ENCODE results near the gene SLX4. TPM values are rescaled to one million over a fixed set of nuclear protein-coding genes. Genes with fewer than 3 reads are reported as not detected.

SLX4 gene
- total RNA-seq, 1 donor from 2014 or later, result 13.3 TPM

DNA sequence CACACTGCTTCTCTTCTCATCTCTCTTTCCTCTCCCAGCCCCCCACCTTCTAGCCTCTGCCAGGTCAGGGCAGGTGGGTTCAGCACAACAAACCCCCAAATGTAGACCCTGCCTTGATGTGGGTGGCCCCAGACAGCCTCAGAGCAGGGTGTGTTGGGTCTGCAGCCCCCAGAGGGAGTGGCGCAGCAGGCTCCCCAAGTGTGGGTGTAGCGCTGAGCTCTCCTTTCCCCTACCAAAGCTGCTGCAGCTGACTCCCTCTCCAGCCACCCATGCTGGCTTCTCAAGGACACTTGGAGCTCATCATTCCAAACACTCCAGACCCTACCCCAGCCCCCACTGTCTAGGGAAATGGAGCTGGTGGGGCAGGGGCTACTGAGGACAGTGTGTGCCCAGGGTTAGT lies 61.5 kb downstream of the SLX4 start:
- no peak for DNase-seq (ENCODE audit: extremely low spot score, unreplicated experiment)
- Mint-ChIP-seq H3K27ac (no peak overlapping the region), H3K9me3 (no peaks in the 10 kb centered on the region), H3K4me3 (no peak overlapping the region), H3K4me1 (ENCODE audit: unreplicated experiment) (no peaks in the 10 kb centered on the region), H3K36me3 (no peaks in the 10 kb centered on the region), H3K27me3 (no peaks in the 10 kb centered on the region)
- no peak for TF ChIP-seq CTCF (conservative IDR thresholded peaks at IDR 0.05)

DNA sequence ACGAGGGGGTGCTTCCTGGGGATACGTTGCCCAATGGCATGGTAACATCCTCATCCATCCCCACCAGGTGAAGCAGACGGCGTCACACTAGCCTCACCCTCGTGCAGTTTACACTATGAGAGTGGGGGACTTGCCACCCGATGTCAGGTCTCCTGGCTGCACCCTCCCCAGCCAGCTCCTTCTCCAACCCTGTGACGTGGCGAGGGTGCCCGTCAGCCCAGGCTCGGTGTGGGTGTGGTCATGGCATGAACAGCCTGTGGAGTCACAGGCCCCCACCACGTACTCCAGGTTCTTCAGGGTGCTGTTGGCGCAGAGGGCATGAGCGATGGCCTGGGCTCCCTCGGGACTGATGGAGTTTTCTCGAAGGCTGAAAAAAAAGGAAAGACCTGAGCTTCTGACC lies 62.5 kb downstream of the SLX4 start:
- Mint-ChIP-seq H3K36me3 (no peaks in the 10 kb centered on the region), H3K27ac (no peak overlapping the region), H3K4me3 (no peak overlapping the region), H3K27me3 (no peaks in the 10 kb centered on the region), H3K9me3 (no peaks in the 10 kb centered on the region), H3K4me1 (ENCODE audit: unreplicated experiment) (no peaks in the 10 kb centered on the region)
- DNase-seq (ENCODE audit: extremely low spot score, unreplicated experiment), result no peak
- no peak for TF ChIP-seq CTCF (conservative IDR thresholded peaks at IDR 0.05)

- no peak for DNase-seq (ENCODE audit: extremely low spot score, unreplicated experiment)
- Mint-ChIP-seq H3K27me3 (no peaks in the 10 kb centered on the region), H3K9me3 (no peaks in the 10 kb centered on the region), H3K4me1 (ENCODE audit: unreplicated experiment) (no peaks in the 10 kb centered on the region), H3K36me3 (no peaks in the 10 kb centered on the region), H3K4me3 (no peak overlapping the region), H3K27ac (no peak overlapping the region)
- TF ChIP-seq CTCF (conservative IDR thresholded peaks at IDR 0.05), result no peak
Observed at GRCh38 chr16:3548445-3548844, 63.0 kb downstream of the SLX4 start.

DNA sequence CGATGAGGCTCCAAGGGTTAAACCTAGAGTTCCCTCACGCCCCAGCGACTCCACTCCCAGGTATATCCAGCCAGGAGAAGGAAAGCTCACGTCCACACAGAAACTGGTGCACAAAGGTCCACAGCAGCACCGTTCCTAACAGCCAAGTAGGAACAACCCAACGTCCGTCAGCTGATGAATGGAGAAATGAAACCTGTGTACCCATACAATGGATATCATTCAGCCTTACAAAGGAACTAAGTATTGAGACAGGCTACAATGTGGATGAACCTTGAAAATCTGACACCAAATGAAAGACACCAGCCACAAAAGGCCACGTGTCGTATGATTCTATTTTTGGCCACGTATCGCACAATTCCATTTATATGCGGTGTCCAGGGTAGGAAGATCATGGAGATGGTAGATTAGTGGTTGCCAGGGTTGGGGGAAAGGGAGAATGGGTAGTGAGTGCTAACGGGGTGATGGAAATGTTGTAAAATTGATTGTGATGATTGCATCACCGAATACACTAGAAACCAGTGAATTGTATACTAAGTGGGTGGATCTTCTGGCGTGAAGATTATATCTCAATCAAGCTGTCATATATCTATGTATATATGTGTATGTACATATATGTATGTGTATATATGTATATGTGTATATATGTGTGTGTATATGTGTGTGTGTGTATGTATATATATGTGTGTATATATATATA lies 64.3 kb downstream of the SLX4 start:
- Mint-ChIP-seq H3K27me3 (no peaks in the 10 kb centered on the region), H3K4me1 (ENCODE audit: unreplicated experiment) (no peaks in the 10 kb centered on the region), H3K36me3 (no peaks in the 10 kb centered on the region), H3K27ac (no peak overlapping the region), H3K9me3 (no peaks in the 10 kb centered on the region), H3K4me3 (no peak overlapping the region)
- DNase-seq (ENCODE audit: extremely low spot score, unreplicated experiment), result no peak
- TF ChIP-seq CTCF (conservative IDR thresholded peaks at IDR 0.05), result no peak

GRCh38 chr16:3542601-3543373 lies 68.6 kb downstream of the SLX4 start:
- Mint-ChIP-seq H3K4me1 (ENCODE audit: unreplicated experiment) (no peaks in the 10 kb centered on the region), H3K36me3 (peaks cover 3% of the 10 kb centered on the region), H3K27ac (no peak overlapping the region)

More at GRCh38 chr16:3542601-3543373, 68.6 kb downstream of the SLX4 start:
- no peak for DNase-seq (ENCODE audit: extremely low spot score, unreplicated experiment)
- TF ChIP-seq CTCF (conservative IDR thresholded peaks at IDR 0.05), result no peak
- Mint-ChIP-seq H3K27me3 (no peaks in the 10 kb centered on the region), H3K4me3 (no peak overlapping the region), H3K9me3 (no peaks in the 10 kb centered on the region)

All from type B pancreatic cell (in vitro differentiated cells).